SK-N-DZ (cell line): ENCODE results near the gene SCYGR1. TPM values are rescaled to one million over a fixed set of nuclear protein-coding genes. Genes with fewer than 3 reads are reported as not detected.
"Not testable (repeated sequence)": the region's sequence is repeated elsewhere in the genome, so short reads cannot be mapped to it uniquely, and the experiment has no call there.

ENCODE experiments used
- DNase-seq: peaks from one replicate; pipeline ENCODE4 v3.0.0-alpha.2; 2015; ENCODE audit warnings: low spot score
- polyA plus RNA-seq, 2 experiments: library from polyadenylated mRNA; depleted of rRNA; stranded (reverse); fragments of >200 nt; gene quantifications; 2 replicates each; pipeline ENCODE4 v1.2.3, GENCODE V29; 2014

The SCYGR1 gene, protein sequence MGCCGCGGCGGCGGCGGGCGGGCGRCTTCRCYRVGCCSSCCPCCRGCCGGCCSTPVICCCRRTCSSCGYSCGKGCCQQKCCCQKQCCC
- polyA plus RNA-seq (2014; cell fraction: cytosol; rRNA removed), result not detected in 2 replicates
- polyA plus RNA-seq (2014; cell fraction: nucleus; rRNA removed), result not detected in 2 replicates

DNA sequence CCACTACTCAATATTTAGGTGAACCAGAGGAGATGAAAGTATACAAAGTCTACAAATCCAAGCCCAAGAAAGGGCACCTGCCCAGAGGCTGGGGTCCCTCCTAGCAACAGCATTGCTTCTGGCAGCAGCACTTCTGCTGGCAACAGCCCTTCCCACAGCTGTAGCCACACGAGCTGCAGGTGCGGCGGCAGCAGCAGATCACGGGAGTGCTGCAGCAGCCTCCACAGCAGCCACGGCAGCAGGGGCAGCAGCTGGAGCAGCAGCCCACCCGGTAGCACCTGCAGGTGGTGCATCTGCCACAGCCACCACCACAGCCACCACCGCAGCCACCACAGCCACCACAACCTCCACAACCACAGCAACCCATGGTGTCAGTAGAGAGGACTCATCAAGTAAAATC lies at the start of gene SCYGR1:
Gene SCYGR1, minus strand, starts transcription at position 367 of the 400 bp plus-strand sequence. Its CDS starts 0 bp downstream, at position 367.
- not testable (repeated sequence) for DNase-seq

DNA sequence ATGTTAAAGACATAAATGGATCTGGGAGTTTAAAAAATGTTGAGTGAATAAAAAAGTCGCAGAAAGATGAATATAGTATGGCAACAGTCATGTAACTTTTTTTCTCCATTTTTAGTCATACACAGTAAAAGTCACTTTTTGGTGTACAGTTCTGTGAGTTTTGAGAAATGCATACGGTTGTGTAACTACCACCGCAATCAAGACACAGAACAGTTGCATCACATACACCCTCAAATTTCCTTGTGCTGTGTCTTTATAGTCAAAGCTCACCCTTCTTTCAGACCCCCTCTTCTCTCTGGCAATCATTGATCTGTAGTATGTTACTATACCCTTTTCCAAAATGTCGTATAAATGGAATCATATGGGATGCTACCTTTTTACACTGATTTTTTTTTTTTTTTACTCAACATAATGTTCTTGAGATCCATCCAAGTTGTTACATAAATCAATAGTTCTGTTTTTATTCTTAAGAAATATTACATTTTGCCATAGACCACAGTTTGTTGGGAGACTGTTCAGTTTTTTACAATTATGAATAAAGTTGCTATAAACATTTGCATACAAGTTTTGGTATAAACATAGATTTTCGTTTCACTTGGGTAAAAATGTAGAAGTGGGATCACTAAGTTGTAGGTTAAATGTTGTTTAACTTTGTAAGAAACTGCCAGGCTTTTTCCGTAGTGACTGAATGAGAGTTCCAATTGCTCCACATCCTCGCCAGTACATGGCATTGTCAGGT lies 48.9 kb upstream of the SCYGR1 start:
- DNase-seq, result no peak

DNA sequence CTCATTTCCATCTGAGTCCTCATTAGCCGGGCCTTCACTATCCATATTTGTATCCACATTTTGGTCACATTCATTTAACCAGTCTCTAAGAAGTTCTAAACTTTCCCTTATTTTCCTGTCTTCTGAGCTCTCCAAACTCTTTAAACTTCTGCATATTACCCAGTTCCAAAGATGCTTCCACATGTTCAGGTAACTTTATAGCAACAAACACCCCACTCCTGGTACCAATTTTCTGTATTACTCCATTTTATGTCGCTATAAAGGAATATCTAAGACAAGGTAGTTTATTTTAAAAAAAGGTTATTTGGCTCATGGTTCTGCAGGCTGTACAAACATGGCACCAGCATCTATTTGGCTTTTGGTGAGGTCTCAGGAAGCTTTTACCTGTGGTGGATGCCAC lies 45.4 kb upstream of the SCYGR1 start:
- DNase-seq, result no peak

DNA sequence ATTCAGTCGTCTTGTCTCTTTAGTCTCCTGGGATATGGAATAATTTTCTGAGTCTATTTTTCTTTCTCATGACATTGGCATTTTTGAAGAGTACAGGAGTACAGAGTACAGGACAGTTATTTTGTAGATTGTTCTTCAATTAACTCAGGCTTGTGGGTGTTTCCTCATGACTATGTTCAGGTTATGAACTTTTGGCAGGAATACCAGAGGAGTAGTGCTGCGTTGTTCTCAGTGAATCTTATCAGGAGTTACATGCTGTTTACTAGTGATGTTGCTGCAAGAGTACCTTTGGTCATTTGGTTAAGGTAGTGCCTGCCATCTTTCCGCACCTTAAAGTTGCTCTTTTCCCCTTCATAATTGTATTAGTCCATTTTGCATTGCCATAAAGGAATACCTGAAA lies 42.9 kb upstream of the SCYGR1 start:
- DNase-seq, result no peak

GRCh38 chr2:227428731-227429285 lies 41.1 kb upstream of the SCYGR1 start:
- DNase-seq, result no peak

GRCh38 chr2:227423656-227424499 lies 36.1 kb upstream of the SCYGR1 start:
- DNase-seq, result no peak

DNA sequence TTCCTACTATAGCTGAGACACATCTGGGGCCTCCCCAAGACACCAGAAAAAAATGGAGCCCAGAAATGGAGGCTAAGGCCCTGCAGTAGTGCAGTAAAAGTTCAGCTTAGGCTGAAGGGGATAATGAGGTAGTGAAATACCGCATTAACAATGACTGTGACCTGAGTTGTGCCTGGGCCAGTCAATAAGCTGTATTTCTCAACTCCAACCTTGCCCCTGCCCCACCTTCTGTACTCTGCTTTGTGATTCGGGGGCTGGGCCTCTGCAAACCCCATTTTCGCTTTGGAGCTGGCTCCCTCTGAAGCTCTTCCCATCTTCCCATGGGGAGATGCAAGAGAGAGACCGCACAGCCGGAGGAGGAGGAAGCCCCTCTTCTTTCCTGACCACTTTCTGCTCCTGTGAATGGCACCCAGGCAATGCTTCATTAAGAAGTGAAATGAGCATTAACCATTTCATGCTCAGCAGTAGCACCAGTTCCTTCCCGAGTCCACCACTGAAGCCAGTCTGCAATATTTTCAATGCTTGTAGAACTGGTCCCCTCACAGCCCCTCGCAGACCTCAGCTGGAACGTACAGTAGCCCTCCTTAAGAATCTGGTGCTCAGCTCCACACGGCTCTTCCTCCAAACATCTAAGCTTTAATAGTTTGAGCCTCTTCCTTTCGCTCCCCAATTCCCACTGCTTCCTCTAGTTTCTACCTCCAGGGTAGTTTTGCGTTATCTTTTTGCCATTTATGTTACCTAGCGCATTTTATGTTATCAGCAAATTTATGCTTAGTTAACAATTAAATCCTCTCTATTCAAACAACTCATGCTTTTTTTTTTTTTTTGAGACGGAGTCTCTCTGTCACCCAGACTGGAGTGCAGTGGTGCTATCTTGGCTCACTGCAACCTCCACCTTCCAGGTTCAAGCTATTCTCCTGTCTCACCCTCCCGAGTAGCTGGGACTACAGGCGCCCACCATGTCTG lies 32.6 kb upstream of the SCYGR1 start:
- no peak for DNase-seq

- DNase-seq, result no peak
Measured at GRCh38 chr2:227416701-227417100, 29.0 kb upstream of the SCYGR1 start.

- DNase-seq, result no peak
Measured at GRCh38 chr2:227415538-227416424, 28.0 kb upstream of the SCYGR1 start.

- no peak for DNase-seq
Measured at GRCh38 chr2:227414846-227415245, 27.1 kb upstream of the SCYGR1 start.

- DNase-seq, result no peak
Measured at GRCh38 chr2:227413371-227413770, 25.6 kb upstream of the SCYGR1 start.

GRCh38 chr2:227412877-227413276 lies 25.1 kb upstream of the SCYGR1 start:
- no peak for DNase-seq

DNA sequence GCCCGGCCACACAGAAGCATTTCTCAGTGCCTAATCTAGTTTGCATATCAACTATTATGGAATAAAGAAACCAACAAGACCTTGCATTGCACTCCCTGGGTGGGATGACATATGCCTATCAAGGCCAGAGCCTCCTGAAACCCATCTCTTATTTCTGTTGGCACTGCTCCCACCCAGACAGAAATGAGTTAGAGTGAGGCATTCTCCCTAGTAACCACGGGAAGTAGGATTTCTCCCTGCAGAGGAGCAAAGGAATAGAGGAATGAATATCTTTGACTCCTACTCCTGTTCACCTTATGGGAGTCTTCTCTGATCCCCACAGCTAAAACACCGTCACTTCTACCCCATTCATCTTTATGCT lies 24.2 kb upstream of the SCYGR1 start:
- DNase-seq, result no peak

DNA sequence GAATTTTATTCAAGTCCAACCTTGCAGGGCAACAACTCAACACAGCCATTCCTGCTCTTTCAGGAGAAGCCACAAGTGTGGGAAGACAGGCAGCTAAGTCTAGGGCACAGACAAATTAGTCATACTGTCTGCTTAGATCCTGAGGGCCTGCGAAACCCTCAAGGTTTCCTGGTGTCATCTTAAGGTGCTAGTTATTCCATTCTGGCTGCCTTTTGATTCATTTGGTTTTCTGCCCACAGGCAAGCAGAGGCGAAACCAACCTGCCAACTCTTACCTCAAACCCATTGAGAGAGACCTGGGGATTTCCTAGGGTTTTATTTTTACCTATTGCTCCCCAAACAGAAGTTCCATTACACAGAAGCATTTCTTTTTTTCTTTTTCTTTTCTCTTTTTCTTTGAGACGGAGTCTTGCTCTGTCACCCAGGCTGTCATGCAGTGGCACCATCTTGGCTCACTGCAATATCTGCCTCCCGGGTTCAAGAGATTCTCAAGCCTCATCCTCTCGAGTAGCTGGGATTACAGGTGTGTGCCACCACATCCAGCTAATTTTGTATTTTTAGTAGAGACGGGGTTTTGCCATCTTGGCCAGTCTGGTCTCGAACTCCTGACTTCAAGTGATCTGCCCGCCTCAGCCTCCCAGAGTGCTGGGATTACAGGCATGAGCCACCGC lies 23.7 kb upstream of the SCYGR1 start:
- no peak for DNase-seq

- no peak for DNase-seq
Measured at GRCh38 chr2:227410191-227410590, 22.4 kb upstream of the SCYGR1 start.

DNA sequence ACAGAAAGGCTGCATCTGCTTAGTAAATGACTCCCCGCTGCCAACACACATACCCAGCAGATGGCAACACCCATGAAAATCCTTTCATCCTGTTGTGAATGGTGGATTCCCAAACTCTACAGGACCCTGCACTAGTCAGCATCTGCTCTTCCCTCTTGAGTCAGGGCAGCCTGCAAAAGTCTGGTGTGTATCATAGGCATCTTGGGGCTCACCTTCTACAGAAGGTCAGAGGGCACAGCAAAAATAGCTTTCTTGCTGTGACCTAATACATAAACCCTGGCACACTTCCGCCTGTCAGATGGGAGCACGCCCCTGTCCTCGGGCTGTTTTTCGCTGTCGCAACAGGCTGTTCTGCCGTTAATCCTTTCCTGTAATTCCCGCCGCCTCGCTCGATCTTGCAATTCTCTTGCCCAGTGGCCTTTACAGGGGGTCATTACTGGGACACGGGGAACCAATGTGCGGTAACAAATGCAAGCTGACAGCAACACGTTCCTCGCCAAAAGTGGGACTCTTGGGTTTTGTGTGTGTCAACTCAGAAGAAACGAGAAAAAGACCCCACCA lies 19.9 kb upstream of the SCYGR1 start:
- DNase-seq, result no peak

DNA sequence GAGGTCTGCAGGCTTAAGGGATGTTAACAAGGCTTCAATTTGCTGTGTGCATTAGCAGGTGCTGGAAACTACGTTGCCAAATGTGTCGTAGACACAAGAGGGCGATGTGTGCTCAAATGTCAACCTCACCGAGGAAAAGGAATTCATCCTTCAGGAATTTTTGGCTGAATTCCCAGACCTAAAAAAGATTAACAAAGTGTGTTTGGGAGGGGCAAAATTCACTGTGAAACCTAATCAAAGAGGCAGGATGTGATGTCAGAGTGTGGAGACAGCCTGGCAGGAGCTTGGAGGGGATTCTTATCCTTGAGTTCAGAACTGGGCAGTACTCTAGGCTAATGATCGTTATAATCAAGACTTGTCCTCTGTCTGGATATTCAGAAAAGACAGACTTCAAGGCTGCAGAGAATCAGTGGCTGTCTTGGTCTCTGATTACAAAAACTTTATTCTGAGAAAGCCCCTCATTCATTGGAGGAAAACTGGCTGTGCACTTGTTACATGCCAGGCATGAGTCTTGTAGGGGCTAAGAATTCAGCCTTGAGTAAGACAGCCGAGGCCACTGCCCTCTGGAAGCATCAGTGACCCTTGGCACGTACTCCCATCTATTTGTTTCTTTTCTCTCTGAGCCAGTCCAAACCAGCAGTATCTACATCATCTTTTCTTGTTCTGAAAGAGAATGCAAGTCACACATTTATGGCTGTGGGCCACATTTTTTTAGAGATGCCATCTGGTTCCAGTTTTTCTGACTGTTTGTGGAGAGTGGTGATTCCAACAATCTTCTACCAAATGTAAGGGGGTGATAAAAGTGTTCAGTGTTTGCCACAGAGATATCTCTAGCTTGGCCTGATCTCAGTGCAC lies 18.7 kb upstream of the SCYGR1 start:
- DNase-seq, result peak; percentile 66

- DNase-seq, result no peak
Measured at GRCh38 chr2:227404585-227405271, 17.0 kb upstream of the SCYGR1 start.
